ENCODE results near the gene LTBP2. TPM values are rescaled to one million over a fixed set of nuclear protein-coding genes. Genes with fewer than 3 reads are reported as not detected.

Gene LTBP2
- total RNA-seq, 1 donor from 2014 or later: 22.7 TPM

- peak in 1 of 2 donors; percentile 29 for DNase-seq (ENCODE audit: low read depth in 2 of 2)
Measured at GRCh38 chr14:74491956-74492775, 119.9 kb downstream of the LTBP2 start.

GRCh38 chr14:74490486-74490885 is 121.6 kb downstream of the LTBP2 start:
- no peak for DNase-seq (ENCODE audit: low read depth in 2 of 2)

- DNase-seq (ENCODE audit: low read depth in 2 of 2): peak in 1 of 2 donors; percentile 78
Measured at GRCh38 chr14:74488786-74489397, 123.1 kb downstream of the LTBP2 start.

- no peak for DNase-seq (ENCODE audit: low read depth in 2 of 2)
Measured at GRCh38 chr14:74486164-74486563, 125.9 kb downstream of the LTBP2 start.

GRCh38 chr14:74483321-74483720 is 128.7 kb downstream of the LTBP2 start:
- no peak for DNase-seq (ENCODE audit: low read depth in 2 of 2)

GRCh38 chr14:74482571-74482970 is 129.5 kb downstream of the LTBP2 start:
- no peak for DNase-seq (ENCODE audit: low read depth in 2 of 2)

- no peak for DNase-seq (ENCODE audit: low read depth in 2 of 2)
Measured at GRCh38 chr14:74480046-74480445, 132.0 kb downstream of the LTBP2 start.

- peak; percentile 40 to 57 for DNase-seq (ENCODE audit: low read depth in 2 of 2)
Measured at GRCh38 chr14:74478996-74479635, 132.9 kb downstream of the LTBP2 start.

GRCh38 chr14:74476607-74477006 is 135.4 kb downstream of the LTBP2 start:
- no peak for DNase-seq (ENCODE audit: low read depth in 2 of 2)

- no peak for DNase-seq (ENCODE audit: low read depth in 2 of 2)
Measured at GRCh38 chr14:74476107-74476506, 135.9 kb downstream of the LTBP2 start.

- no peak for DNase-seq (ENCODE audit: low read depth in 2 of 2)
Measured at GRCh38 chr14:74475678-74476077, 136.4 kb downstream of the LTBP2 start.

GRCh38 chr14:74474376-74474775 is 137.7 kb downstream of the LTBP2 start:
- DNase-seq (ENCODE audit: low read depth in 2 of 2): no peak

- DNase-seq (ENCODE audit: low read depth in 2 of 2): no peak
Measured at GRCh38 chr14:74472601-74473000, 139.4 kb downstream of the LTBP2 start.

GRCh38 chr14:74469548-74470518 is 142.2 kb downstream of the LTBP2 start:
- peak in 1 of 2 donors; percentile 32 for DNase-seq (ENCODE audit: low read depth in 2 of 2)

- DNase-seq (ENCODE audit: low read depth in 2 of 2): no peak
Measured at GRCh38 chr14:74468513-74468912, 143.5 kb downstream of the LTBP2 start.

- no peak for DNase-seq (ENCODE audit: low read depth in 2 of 2)
Measured at GRCh38 chr14:74465335-74465734, 146.7 kb downstream of the LTBP2 start.

GRCh38 chr14:74464785-74465184 is 147.3 kb downstream of the LTBP2 start:
- DNase-seq (ENCODE audit: low read depth in 2 of 2): no peak

- no peak for DNase-seq (ENCODE audit: low read depth in 2 of 2)
Measured at GRCh38 chr14:74463697-74464096, 148.3 kb downstream of the LTBP2 start.

- DNase-seq (ENCODE audit: low read depth in 2 of 2): no peak
Measured at GRCh38 chr14:74462993-74463392, 149.0 kb downstream of the LTBP2 start.

- DNase-seq (ENCODE audit: low read depth in 2 of 2): peak in 1 of 2 donors; percentile 33
Measured at GRCh38 chr14:74459976-74460375, 152.1 kb downstream of the LTBP2 start.

- peak in 1 of 2 donors; percentile 66 for DNase-seq (ENCODE audit: low read depth in 2 of 2)
Measured at GRCh38 chr14:74459289-74459946, 152.6 kb downstream of the LTBP2 start.
